Ascending aorta (tissue), 2 donors: ENCODE results near the gene NPFFR1. TPM values are rescaled to one million over a fixed set of nuclear protein-coding genes. Genes with fewer than 3 reads are reported as not detected.

ENCODE experiments used
- DNase-seq, 2 donors: peaks; one replicate each; pipeline ENCODE4 v3.0.0-alpha.2; 2019; ENCODE audit warnings: low spot score in 2 of 2
- H3K27ac ChIP-seq, 2 donors: fragments of 200-600 bp; sonication (generic); one replicate each; pipeline ENCODE4 v1.5.1; 2016 to 2017; ENCODE audit warnings: mild to moderate bottlenecking in 1 of 2
- H3K27me3 ChIP-seq: fragments of 200-600 bp; sonication (generic); one replicate; pipeline ENCODE4 v1.5.1; 2017
- H3K36me3 ChIP-seq, 2 donors: fragments of 200-600 bp; sonication (generic); one replicate each; pipeline ENCODE4 v1.5.1; 2016
- H3K4me1 ChIP-seq, 2 donors: fragments of 200-600 bp; sonication (generic); one replicate each; pipeline ENCODE4 v1.5.1; 2016 to 2017; ENCODE audit warnings: mild to moderate bottlenecking in 1 of 2
- H3K4me3 ChIP-seq, 2 donors: fragments of 200-600 bp; sonication (generic); one replicate each; pipeline ENCODE4 v1.5.1; 2016 to 2017; ENCODE audit warnings: mild to moderate bottlenecking in 1 of 2
- H3K9me3 ChIP-seq, 2 donors: fragments of 200-600 bp; sonication (generic); one replicate each; pipeline ENCODE4 v1.5.1; 2016
- intact Hi-C: fragments of 100-400 bp; cut with DNase I; formaldehyde crosslinking; loops from one replicate; pipeline ENCODE4 v1.15.1; 2023
- total RNA-seq: library from RNA; depleted of rRNA; stranded (reverse); fragments of >200 nt; gene quantifications from one replicate; pipeline ENCODE4 v1.1.0, GENCODE V29; 2016
- TF ChIP-seq, protein P1 (sequence below), 3 experiments: fragments of 200-600 bp in 2 of 3; fragments of 450-650 bp in 1 of 3; sonication (generic) in 2 of 3; IDR thresholded peaks; one replicate each; pipeline ENCODE4 v1.5.1; 2016 to 2019; ENCODE audit warnings: antibody characterized with exemption in 3 of 3, mild to moderate bottlenecking in 1 of 3, moderate library complexity in 1 of 3

NPFFR1 gene
- total RNA-seq, 1 donor from 2014 or later = not detected

DNA sequence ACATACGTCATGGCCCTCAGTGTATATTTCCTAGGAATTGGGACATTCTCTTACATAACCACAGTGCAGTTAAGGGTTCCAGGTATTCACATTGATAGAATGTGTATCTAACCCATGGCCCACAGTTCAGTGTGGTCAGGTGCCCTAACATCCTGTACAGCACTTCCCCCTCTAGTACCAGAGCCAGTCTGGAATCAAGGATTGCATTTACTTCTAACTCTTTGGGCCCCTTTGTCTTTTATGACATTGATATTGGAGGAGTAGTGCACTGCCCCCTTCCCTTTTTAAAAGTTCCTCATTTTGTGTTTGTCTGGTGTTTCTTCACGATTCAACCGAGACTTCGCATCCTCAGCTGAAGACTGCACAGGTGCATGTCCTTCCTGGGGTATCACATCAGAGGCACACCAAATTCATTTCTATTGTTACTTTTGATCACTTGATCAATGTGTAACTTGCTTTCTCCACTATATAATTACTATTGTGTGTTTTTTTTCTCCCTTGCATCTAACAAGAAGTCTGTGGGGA lies 22.4 kb upstream of the NPFFR1 start:
- intact Hi-C loops = no loop called here
- Histone ChIP-seq H3K36me3 (no peaks in the 10 kb centered on the region), H3K4me1 (no peaks in the 10 kb centered on the region), H3K27me3 (no peaks in the 10 kb centered on the region), H3K4me3 (no peak overlapping the region), H3K9me3 (no peaks in the 10 kb centered on the region), H3K27ac (no peak overlapping the region)
- no peak for DNase-seq
- TF ChIP-seq, protein P1, sequence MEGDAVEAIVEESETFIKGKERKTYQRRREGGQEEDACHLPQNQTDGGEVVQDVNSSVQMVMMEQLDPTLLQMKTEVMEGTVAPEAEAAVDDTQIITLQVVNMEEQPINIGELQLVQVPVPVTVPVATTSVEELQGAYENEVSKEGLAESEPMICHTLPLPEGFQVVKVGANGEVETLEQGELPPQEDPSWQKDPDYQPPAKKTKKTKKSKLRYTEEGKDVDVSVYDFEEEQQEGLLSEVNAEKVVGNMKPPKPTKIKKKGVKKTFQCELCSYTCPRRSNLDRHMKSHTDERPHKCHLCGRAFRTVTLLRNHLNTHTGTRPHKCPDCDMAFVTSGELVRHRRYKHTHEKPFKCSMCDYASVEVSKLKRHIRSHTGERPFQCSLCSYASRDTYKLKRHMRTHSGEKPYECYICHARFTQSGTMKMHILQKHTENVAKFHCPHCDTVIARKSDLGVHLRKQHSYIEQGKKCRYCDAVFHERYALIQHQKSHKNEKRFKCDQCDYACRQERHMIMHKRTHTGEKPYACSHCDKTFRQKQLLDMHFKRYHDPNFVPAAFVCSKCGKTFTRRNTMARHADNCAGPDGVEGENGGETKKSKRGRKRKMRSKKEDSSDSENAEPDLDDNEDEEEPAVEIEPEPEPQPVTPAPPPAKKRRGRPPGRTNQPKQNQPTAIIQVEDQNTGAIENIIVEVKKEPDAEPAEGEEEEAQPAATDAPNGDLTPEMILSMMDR (IDR thresholded peaks at IDR 0.05) = no peak

DNA sequence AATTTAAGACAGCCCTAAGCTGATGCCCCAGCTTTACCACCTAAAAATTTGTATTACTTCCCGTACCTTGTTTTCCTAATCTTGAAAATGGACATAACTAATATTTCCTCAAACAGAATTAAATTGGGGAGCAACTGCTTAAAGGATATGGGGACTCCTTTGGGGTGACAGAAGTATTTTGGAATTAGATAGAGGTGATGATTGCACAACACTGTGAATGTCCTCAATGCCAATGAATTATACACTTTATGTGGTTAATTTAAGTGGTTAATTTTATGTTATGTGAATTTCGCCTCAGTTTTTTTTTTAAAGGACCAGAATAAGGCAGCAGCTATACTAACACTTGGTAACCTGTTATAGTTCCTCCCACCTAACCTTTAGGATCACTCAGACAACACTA lies 19.9 kb upstream of the NPFFR1 start:
- DNase-seq = no peak
- TF ChIP-seq, protein P1 (IDR thresholded peaks at IDR 0.05) = no peak
- Histone ChIP-seq H3K9me3 (no peaks in the 10 kb centered on the region), H3K36me3 (peaks cover 0 to 3% of the 10 kb centered on the region in 2 donors), H3K27ac (no peak overlapping the region), H3K4me3 (no peak overlapping the region), H3K27me3 (no peaks in the 10 kb centered on the region), H3K4me1 (no peaks in the 10 kb centered on the region)
- intact Hi-C loops = no loop called here

DNA sequence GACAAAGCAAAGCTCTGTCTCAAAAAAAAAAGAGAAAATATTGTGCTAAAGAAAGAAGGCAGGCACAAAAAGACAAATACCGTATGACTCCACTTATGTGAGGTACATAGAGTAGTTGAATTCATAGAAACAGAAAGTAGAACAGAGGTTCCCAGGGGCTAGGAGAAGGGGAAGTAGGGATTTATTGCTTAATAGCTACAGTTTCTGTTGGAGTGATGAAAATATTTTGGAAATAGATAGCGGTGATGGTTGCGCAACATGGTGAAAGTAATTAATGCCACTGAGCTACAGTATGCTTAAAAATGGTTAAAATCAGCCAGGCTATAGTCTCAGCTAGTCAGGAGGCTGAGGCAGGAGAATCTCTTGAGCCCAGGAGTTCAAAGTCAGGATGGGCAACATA lies 18.5 kb upstream of the NPFFR1 start:
- Histone ChIP-seq H3K27me3 (no peaks in the 10 kb centered on the region), H3K9me3 (no peaks in the 10 kb centered on the region), H3K4me1 (no peaks in the 10 kb centered on the region), H3K4me3 (no peak overlapping the region), H3K36me3 (peaks cover 0 to 3% of the 10 kb centered on the region in 2 donors), H3K27ac (peak overlapping the region in 1 of 2 donors; percentile 8)
- DNase-seq = no peak
- intact Hi-C loops = no loop called here
- TF ChIP-seq, protein P1 (IDR thresholded peaks at IDR 0.05) = no peak

DNA sequence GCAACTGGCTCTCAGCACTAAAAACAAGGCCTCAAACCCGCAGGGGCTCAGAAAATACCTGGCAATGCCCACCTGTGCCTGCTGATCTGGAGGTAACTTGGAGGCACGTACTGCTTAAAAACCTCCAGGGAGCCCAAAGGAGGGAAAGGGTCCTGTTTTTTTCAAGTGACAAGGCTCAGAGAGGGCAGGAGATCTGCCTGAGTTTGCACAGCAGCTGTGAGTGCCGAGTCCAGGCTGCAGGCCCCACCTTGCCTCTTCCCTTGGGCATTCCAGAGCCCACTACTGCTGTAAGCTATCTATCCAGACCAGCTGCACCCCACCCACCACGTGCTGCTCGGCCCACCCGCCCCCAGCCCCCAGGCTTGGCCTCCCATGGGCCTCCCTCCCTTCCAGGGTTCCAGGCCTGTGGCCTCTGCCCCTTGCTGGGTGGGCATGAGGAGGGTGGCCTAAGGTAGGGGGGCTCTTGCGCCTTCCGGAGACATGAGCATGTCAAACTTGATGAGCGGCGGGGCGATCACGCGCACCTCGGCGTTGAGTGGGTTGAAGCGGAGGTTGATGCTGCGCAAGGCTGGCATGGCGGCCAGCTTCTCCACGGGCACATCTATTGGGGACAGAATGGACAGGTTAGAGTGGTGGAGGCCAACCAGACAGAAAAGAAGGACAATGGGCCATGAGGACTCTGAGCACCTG lies 17.2 kb upstream of the NPFFR1 start:
- peaks cover 0 to 3% of the 10 kb centered on the region in 2 donors for H3K36me3 ChIP-seq
- no peak overlapping the region for H3K4me3 ChIP-seq
- no peaks in the 10 kb centered on the region for H3K9me3 ChIP-seq
- H3K27me3 ChIP-seq = no peaks in the 10 kb centered on the region
- no peak for DNase-seq
- intact Hi-C loops = no loop called here
- peaks cover 4 to 7% of the 10 kb centered on the region in 2 donors for H3K4me1 ChIP-seq
- TF ChIP-seq, protein P1 (IDR thresholded peaks at IDR 0.05) = no peak
- no peak overlapping the region for H3K27ac ChIP-seq

DNA sequence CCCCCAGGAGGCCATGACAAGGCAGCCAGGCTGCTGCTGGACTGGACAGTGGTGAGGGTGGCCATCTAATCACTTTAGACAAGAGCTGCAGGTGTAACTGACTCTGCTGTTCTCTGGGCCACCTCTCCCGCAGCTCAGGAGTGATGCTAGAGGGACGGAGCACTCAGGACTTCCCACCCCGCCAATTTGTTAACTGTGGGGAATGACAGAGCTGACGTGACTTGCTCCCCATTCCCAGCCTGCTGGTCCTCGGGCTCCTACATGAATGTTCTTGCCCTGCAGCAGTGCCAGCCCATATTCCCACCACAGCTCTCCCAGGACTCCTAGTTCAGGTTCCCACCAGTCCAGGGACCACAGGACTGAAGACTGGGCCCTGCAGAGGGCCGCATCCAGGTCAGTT lies 16.7 kb upstream of the NPFFR1 start:
- no peak overlapping the region for H3K4me3 ChIP-seq

More for the DNA sequence above, 16.7 kb upstream of the NPFFR1 start:
- TF ChIP-seq, protein P1 (IDR thresholded peaks at IDR 0.05) = no peak
- Histone ChIP-seq H3K27me3 (no peaks in the 10 kb centered on the region), H3K36me3 (peaks cover 0 to 3% of the 10 kb centered on the region in 2 donors), H3K27ac (no peak overlapping the region), H3K4me1 (peaks cover 4 to 9% of the 10 kb centered on the region in 2 donors), H3K9me3 (no peaks in the 10 kb centered on the region)
- DNase-seq = no peak
- intact Hi-C loops = no loop called here
